Mesothelial cell of epicardium (in vitro differentiated cells): ENCODE measurements around the gene NHLRC3. TPM values are rescaled to one million over a fixed set of nuclear protein-coding genes. Genes with fewer than 3 reads are reported as not detected.

Experiments
- DNase-seq, 2 experiments: peaks; one replicate each; pipeline ENCODE4 v3.0.0; 2021; ENCODE audit warnings: low spot score in 2 of 2; ENCODE audit not compliant: unreplicated experiment in 2 of 2
- H3K27ac Mint-ChIP-seq: 2 replicates; pipeline ENCODE4 v1.8.0; 2021; ENCODE audit warnings: mixed read lengths
- H3K27me3 Mint-ChIP-seq: 2 replicates; pipeline ENCODE4 v1.8.0; 2021; ENCODE audit warnings: low read depth, mixed read lengths
- H3K36me3 Mint-ChIP-seq: 2 replicates; pipeline ENCODE4 v1.8.0; 2021; ENCODE audit warnings: mixed read lengths
- H3K4me1 Mint-ChIP-seq: 2 replicates; pipeline ENCODE4 v1.8.0; 2021; ENCODE audit warnings: mixed read lengths
- H3K4me3 Mint-ChIP-seq: 2 replicates; pipeline ENCODE4 v1.8.0; 2021; ENCODE audit warnings: mild to moderate bottlenecking, moderate library complexity, mixed read lengths
- H3K9me3 Mint-ChIP-seq: 2 replicates; pipeline ENCODE4 v1.8.0; 2021; ENCODE audit warnings: mixed read lengths
- total RNA-seq: library from RNA; stranded (reverse); gene quantifications from 3 replicates; pipeline ENCODE4 v1.2.1, GENCODE V29; 2021
- TF ChIP-seq, protein P1 (sequence below): fragments of 200-600 bp; sonication (generic); IDR thresholded peaks from one replicate; pipeline ENCODE4 v1.5.0; 2021; ENCODE audit warnings: antibody characterized with exemption; ENCODE audit not compliant: unreplicated experiment

The NHLRC3 gene
- total RNA-seq, 1 donor from 2014 or later: 42.2 TPM

DNA sequence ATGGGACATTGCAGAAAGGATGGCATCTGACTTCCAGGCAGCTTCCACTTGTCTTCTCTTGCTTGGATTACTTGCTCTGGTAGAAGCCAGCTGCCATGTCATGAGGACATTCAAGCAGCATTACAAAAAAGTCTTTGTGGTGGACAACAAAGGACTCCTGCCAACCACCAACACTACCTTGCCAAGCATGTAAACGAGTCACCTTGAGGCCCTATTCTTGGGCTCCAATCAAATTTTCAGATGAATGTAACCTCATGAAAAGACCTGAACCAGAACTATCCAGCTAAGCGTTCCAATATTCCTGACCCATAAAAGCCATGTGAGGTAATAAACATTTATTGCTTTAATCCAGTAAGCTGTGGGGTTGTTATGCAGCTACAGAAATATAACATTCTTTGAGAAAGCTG, 12.8 kb upstream of the NHLRC3 start:
- no peaks in the 10 kb centered on the region for H3K9me3 Mint-ChIP-seq
- TF ChIP-seq, protein P1, sequence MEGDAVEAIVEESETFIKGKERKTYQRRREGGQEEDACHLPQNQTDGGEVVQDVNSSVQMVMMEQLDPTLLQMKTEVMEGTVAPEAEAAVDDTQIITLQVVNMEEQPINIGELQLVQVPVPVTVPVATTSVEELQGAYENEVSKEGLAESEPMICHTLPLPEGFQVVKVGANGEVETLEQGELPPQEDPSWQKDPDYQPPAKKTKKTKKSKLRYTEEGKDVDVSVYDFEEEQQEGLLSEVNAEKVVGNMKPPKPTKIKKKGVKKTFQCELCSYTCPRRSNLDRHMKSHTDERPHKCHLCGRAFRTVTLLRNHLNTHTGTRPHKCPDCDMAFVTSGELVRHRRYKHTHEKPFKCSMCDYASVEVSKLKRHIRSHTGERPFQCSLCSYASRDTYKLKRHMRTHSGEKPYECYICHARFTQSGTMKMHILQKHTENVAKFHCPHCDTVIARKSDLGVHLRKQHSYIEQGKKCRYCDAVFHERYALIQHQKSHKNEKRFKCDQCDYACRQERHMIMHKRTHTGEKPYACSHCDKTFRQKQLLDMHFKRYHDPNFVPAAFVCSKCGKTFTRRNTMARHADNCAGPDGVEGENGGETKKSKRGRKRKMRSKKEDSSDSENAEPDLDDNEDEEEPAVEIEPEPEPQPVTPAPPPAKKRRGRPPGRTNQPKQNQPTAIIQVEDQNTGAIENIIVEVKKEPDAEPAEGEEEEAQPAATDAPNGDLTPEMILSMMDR: no peak
- no peaks in the 10 kb centered on the region for H3K27me3 Mint-ChIP-seq
- peaks cover 17% of the 10 kb centered on the region for H3K4me1 Mint-ChIP-seq
- H3K36me3 Mint-ChIP-seq: peaks cover 26% of the 10 kb centered on the region
- no peak overlapping the region for H3K27ac Mint-ChIP-seq
- DNase-seq: no peak
- no peak overlapping the region for H3K4me3 Mint-ChIP-seq

DNA sequence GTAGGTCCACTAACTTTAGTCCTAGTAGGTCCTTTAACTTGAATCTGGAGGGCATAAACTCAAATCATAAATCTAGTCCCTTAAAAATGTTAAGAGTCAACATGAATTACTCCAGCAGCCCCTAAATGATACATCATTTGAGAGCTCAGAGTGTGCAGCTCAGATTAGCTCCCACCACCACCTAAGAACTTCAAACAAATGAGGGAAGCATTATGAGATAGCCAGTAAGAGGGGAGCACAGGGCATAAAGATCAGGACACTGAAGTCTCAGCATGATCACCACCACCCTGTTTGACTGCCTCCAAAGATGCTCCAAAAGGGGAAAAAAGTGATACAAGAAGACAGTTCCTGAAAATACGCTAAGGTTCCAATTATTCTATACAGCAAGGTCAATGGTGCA, 6.1 kb upstream of the NHLRC3 start:
- no peak overlapping the region for H3K27ac Mint-ChIP-seq
- DNase-seq: no peak
- H3K27me3 Mint-ChIP-seq: no peaks in the 10 kb centered on the region
- peaks cover 32% of the 10 kb centered on the region for H3K4me1 Mint-ChIP-seq
- no peaks in the 10 kb centered on the region for H3K9me3 Mint-ChIP-seq
- TF ChIP-seq, protein P1: no peak
- H3K4me3 Mint-ChIP-seq: no peak overlapping the region
- peaks cover 7% of the 10 kb centered on the region for H3K36me3 Mint-ChIP-seq

DNA sequence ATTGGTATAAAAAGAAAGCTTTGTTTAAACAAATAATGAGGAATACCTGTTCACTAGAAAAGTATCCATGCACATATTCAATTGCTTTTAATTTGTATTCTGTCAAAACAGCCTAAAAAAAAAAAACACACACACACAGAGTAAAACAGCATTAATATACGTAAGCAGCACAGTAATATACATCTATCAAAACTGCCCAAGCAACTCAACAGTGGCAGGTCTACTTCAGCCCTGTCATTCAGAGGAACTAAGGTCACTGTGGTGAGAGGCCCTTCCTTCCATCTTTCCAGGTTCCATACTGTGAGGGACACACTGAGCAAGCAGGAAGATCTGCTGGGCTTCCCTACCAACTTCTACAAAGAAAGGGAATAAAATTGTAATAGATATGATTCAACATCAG, 4.2 kb upstream of the NHLRC3 start:
- TF ChIP-seq, protein P1: no peak
- no peaks in the 10 kb centered on the region for H3K9me3 Mint-ChIP-seq
- no peak overlapping the region for H3K4me3 Mint-ChIP-seq

DNA sequence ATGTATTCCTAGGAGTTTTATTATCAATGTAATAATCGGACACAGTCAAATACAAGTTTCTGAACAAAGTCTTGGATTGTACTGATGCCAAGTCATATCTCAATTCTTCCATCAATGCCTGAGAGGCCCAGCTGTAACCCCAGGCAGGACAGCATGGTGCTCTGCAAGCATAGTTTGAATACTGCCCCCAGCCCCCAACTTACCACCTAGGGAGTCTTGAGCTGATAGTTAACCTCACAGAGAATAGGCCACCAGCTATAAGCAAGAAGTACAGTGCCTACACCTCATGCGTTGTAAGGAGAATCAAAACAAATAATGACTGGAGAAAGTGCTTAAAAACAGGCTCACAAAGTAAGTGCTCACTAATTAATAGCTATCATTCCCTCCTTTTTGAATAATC, 3.1 kb upstream of the NHLRC3 start:
- TF ChIP-seq, protein P1: no peak
- no peaks in the 10 kb centered on the region for H3K9me3 Mint-ChIP-seq
- H3K36me3 Mint-ChIP-seq: no peaks in the 10 kb centered on the region
- H3K27ac Mint-ChIP-seq: peak overlapping the region; percentile 28
- H3K4me3 Mint-ChIP-seq: peak overlapping the region; percentile 97
- H3K4me1 Mint-ChIP-seq: peaks cover 45% of the 10 kb centered on the region
- no peak for DNase-seq
- no peaks in the 10 kb centered on the region for H3K27me3 Mint-ChIP-seq

More for the DNA sequence above, 4.2 kb upstream of the NHLRC3 start:
- DNase-seq: no peak
- no peak overlapping the region for H3K27ac Mint-ChIP-seq
- H3K27me3 Mint-ChIP-seq: no peaks in the 10 kb centered on the region
- H3K36me3 Mint-ChIP-seq: no peaks in the 10 kb centered on the region
- H3K4me1 Mint-ChIP-seq: peaks cover 37% of the 10 kb centered on the region

DNA sequence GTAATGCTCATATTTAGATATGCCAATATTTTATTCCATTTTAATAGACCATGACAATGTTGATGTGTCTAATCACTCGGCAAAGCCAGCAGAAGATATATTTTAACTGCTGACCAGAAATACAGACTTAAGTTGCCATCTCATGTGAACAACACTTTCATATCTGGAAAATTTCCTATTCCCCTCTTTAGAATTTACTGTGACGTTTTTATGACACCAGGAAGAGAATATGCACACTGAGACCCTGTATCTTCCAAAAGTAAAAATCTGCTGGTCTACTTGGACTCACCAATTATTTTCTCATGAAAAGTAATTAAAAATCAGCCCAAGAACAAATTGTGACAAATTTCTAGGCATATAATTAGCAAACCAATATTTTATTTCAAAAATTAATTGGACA, 2.5 kb upstream of the NHLRC3 start:
- Mint-ChIP-seq H3K4me3 (peak overlapping the region; percentile 97), H3K9me3 (no peaks in the 10 kb centered on the region), H3K27ac (peak overlapping the region; percentile 87), H3K36me3 (no peaks in the 10 kb centered on the region), H3K27me3 (no peaks in the 10 kb centered on the region), H3K4me1 (peaks cover 51% of the 10 kb centered on the region)
- DNase-seq: no peak
- TF ChIP-seq, protein P1: no peak

DNA sequence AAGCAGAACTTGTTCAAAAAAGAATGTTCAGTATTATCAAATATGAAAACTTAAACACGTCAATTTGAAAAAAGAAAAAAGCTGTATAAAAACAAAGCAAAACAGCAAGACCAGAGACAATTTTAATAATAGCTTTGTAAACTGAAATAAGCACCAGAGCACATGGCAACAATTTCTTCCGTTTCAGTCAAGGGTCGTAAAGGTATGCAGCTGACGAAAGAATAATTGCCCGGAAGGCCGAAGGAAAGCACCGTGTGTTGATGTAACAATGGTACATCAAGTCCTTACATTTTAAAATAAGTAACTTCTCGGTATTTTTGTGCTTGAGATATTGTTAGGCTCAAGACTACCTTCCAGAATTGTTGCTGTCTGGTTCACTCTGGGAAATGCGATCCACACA, 2.0 kb upstream of the NHLRC3 start:
- Mint-ChIP-seq H3K27me3 (no peaks in the 10 kb centered on the region), H3K36me3 (no peaks in the 10 kb centered on the region), H3K4me1 (peaks cover 52% of the 10 kb centered on the region), H3K9me3 (no peaks in the 10 kb centered on the region), H3K4me3 (peak overlapping the region; percentile 97), H3K27ac (peak overlapping the region; percentile 87)
- TF ChIP-seq, protein P1: no peak
- DNase-seq: no peak
